HG03378 (cell line): ENCODE results near the gene CMKLR1.

Source experiments
- ATAC-seq: cut with Tn5 transposase; IDR thresholded peaks from one replicate; pipeline ENCODE4 v1.9.1; 2021; ENCODE audit warnings: mild to moderate bottlenecking, moderate library complexity; ENCODE audit not compliant: unreplicated experiment

The CMKLR1 gene

GRCh38 chr12:108337235-108338223 lies 1.6 kb downstream of the CMKLR1 start:
- no peak for ATAC-seq

- peak; percentile 44 for ATAC-seq
Observed at GRCh38 chr12:108335349-108336119, 3.6 kb downstream of the CMKLR1 start.

- ATAC-seq: peak; percentile 58
Observed at GRCh38 chr12:108333898-108334699, 5.0 kb downstream of the CMKLR1 start.

GRCh38 chr12:108332791-108333382 lies 6.2 kb downstream of the CMKLR1 start:
- no peak for ATAC-seq

GRCh38 chr12:108328420-108328819 lies 10.7 kb downstream of the CMKLR1 start:
- no peak for ATAC-seq

GRCh38 chr12:108327621-108328344 lies 11.3 kb downstream of the CMKLR1 start:
- ATAC-seq: no peak

GRCh38 chr12:108326254-108326750 lies 12.8 kb downstream of the CMKLR1 start:
- no peak for ATAC-seq

- ATAC-seq: no peak
Observed at GRCh38 chr12:108325549-108325948, 13.6 kb downstream of the CMKLR1 start.

GRCh38 chr12:108325018-108325358 lies 14.1 kb downstream of the CMKLR1 start:
- ATAC-seq: no peak

GRCh38 chr12:108324351-108325017 lies 14.6 kb downstream of the CMKLR1 start:
- ATAC-seq: no peak

- no peak for ATAC-seq
Observed at GRCh38 chr12:108323581-108323980, 15.5 kb downstream of the CMKLR1 start.

- ATAC-seq: no peak
Observed at GRCh38 chr12:108322998-108323397, 16.1 kb downstream of the CMKLR1 start.

GRCh38 chr12:108321688-108322087 lies 17.4 kb downstream of the CMKLR1 start:
- no peak for ATAC-seq

- ATAC-seq: no peak
Observed at GRCh38 chr12:108320507-108321293, 18.4 kb downstream of the CMKLR1 start.

- no peak for ATAC-seq
Observed at GRCh38 chr12:108319277-108320234, 19.6 kb downstream of the CMKLR1 start.

- no peak for ATAC-seq
Observed at GRCh38 chr12:108318472-108319275, 20.4 kb downstream of the CMKLR1 start.
